GM18511 (cell line): ENCODE data around the gene SETDB2.

Experiments used
- ATAC-seq: cut with Tn5 transposase; IDR thresholded peaks from one replicate; pipeline ENCODE4 v1.9.1; 2021; ENCODE audit warnings: mild to moderate bottlenecking, moderate library complexity; ENCODE audit not compliant: unreplicated experiment

Gene SETDB2

DNA sequence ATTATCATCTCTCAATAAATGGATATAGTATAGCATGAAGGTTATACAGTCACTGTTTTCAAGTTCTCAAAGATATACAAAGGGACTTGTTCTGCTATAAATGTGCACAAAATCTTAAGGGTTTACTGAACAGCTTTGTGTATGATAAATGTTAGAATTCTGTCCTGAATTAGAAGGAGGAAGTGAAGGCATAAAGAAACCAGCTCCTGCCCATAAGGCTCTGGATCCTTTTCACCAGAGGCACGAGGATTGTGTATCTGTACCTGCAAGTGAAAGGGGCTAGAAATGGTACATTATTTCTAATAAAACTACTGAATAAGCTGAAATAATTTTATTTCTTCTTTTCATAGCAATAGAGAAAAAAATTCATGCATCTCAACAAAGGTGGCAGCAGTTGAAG, 84.1 kb downstream of the SETDB2 start:
- no peak for ATAC-seq

DNA sequence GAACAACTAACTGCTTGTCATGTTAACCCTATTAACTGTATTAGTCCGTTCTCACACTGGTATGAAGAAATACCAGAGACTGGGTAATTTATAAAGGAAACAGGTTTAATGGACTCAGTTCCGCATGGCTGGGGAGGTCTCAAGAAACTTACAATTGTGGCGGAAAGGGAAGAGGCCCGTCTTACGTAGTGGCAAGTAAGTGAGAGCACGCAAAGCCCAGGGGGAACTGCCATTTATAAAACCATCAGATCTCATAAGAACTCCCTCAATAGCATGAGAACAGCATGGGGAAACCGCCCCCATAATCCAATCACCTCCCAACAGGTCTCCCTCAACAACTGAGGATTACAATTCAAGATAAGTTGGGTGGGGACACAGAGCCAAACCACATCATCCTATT, 86.4 kb downstream of the SETDB2 start:
- peak; percentile 89 for ATAC-seq

DNA sequence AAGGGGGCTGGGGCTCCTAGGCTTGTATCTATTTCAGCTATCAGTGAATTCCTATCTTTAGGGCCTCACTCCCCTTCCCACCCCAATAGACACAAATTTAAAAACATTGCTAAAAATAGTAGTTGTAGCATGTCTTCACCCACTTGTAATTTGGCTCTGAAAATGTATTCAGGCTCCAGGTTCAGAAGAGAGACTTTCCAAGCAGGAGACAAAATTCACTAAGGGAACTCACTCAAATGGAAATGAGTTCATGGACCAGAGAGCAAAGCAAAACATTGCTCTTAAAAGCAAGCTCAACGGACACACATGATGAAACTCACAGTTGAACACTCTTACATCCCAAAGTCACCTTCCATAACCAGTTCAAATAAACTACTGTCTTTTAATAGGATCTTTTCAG, 88.5 kb downstream of the SETDB2 start:
- ATAC-seq, result no peak

DNA sequence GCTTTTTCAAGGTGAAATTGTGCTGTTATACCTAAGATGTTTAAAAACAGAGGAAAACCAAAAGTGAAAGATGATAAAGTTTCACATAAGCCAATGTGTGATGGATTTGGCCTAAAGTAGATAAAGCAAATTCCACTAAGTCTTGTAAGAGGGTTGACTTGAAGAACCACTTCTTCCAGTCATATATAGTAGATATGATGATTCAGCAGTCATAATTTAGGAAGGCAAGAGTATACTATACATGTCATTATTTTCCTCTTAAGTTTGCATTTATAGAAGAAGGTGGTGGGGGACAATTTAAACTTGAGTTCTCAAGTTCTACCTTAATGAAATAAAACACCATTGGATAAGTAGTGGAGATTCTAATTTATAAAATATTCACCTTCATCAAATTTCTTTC, 88.9 kb downstream of the SETDB2 start:
- no peak for ATAC-seq

DNA sequence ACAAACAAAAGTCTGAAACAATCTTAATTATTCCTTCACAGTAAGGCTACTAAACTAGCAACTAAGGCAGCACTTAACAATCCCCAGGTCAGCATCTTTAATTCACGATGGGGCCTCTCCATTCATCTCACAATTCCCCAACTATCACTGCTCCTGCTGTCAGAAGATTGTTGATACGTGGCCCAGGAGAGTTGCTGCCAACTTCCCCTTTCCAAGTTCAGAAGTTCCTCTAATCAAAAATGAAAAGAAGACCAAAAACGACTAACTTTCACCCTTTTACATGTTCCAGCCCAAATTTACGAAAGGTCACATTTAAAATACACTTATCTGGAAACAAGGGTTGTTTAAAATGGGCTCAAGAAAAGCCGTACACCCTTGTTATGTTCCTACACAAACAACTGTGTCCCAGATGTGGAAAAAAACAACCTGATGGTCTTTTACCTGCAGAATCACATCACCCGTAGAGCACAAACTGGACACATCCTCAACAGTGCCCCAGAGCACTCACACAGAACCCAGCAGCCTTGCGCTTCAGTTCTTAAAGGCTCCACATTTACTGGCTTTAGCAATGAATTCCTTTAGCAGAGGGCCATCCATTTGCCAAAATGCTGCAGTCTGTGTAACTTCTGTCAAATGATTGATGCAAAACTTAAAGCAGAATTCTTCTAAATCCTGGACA, 89.7 kb downstream of the SETDB2 start:
- ATAC-seq, result no peak

DNA sequence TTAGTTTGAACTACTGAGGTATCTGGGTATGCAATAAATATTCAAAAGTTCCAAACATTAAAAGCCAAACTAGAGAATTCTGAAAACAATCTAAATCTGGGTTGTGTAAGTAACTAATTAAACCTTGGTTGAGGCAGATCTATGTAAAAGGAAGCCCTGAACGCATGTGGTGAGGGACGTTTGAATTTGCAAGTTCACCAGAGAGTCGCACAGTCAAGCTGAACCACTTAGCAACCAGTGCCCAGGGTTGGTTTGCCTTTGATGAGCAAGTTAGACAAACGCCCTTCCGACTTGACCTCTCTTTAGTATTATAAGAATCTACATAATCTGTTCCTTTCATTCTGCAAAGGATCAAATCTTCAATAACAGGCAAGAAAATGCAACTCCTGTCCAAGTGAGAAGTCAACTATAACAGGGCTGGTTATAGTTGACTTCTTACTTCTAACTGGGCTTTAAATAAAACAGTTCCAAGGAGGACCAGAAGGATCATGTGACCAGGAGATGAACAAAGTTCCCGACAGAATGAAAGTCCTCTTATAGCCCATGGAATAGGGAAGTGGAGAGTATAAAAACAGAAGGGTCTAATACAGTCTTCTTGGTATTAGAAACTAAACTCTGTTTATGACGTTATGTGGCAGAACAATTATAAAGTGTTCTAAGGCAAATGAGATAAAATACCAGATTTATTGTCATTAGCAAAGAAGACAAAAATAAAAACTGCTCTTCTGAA, 92.2 kb downstream of the SETDB2 start:
- ATAC-seq, result no peak

DNA sequence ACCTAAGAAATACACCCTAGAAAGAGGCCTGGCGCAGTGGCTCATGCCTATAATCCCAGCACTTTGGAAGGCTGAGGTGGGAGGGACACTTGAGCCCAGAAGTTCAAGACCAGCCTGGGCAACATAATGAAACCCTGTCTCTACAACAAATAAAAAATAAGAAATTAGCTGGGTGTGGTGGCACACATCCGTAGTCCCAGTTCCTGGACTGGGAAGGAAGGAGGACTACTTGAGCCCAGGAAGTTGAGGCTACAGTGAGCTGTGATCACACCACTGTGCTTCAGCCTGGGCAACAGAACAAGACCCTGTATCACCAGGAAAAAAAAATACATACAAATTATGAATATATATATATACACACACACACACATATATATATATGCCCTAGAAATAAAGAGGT, 94.3 kb downstream of the SETDB2 start:
- ATAC-seq, result no peak

DNA sequence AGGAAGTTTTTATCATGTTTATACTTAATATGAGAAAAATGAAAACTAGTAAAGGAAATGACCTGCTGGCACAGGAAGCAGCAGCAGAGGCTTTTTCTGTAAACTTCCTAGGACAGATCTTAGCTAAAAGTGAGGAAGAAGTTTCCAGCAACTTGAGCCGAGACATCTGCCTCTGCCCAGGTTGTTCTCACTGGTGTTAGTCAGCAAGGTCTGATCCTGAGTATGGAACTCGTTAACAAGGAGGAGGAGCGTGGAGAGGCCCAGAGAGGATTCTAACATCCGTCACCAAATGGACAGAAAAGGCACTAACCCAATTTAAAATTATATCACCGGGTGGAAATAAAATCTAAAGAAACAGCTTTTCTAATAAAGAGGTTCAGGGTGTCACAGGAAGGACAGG, 95.2 kb downstream of the SETDB2 start:
- ATAC-seq, result no peak

DNA sequence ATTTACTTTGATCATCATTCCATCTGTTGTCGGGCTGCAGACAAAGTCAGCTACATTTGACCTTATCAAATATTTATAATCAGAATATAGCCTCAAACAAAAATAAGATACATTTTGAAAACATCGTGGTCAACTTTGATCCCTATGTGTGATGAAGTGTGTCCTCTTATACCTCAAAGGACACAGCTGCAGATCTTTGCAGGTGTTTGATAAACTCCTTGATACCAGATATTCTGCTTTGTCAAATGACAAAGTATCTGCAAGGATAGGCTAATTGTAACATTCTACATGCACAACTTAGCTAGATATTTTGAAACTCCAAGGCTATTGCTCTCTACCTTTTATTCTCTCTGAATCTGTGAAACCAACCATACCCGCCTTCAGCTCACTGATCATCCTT, 95.7 kb downstream of the SETDB2 start:
- ATAC-seq, result no peak

DNA sequence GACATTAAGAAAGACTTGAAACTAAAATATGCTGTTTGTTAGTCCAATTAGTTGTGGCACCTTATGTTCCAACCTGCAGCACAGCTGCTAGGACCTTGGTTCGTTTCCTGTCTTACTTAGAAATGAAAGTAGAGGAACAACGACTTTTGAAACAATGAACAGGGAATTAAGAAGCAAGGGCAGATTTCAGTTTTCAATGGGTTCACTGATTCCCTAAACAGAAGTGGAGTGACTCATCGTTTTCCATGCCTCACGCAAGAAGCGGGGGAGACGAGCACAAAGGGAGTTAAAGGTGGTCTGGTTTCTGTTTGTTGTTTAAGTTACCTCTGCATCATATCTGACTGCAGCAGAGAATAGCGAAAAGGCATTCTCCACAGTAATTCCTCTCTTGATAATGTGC, 96.5 kb downstream of the SETDB2 start:
- peak; percentile 46 for ATAC-seq

GRCh38 chr13:49543656-49544055, 99.6 kb downstream of the SETDB2 start:
- no peak for ATAC-seq
